GM19023 (cell line): ENCODE data around the gene GRK4.
A peak's percentile ranks its signal among the peaks of the same experiment; 100 is the strongest.
"Not testable (repeated sequence)": the region's sequence is repeated elsewhere in the genome, so short reads cannot be mapped to it uniquely, and the experiment has no call there.

Experiments
- ATAC-seq: cut with Tn5 transposase; IDR thresholded peaks from one replicate; pipeline ENCODE4 v1.9.1; 2021; ENCODE audit warnings: mild to moderate bottlenecking, moderate library complexity; ENCODE audit not compliant: unreplicated experiment

The GRK4 gene

GRCh38 chr4:2930758-2931511, 32.4 kb upstream of the GRK4 start:
- ATAC-seq: no peak

- peak; percentile 31 for ATAC-seq
Measured at GRCh38 chr4:2931512-2932301, 31.7 kb upstream of the GRK4 start.

GRCh38 chr4:2932321-2932950, 30.9 kb upstream of the GRK4 start:
- ATAC-seq: no peak

GRCh38 chr4:2932951-2933565, 30.3 kb upstream of the GRK4 start:
- ATAC-seq: no peak

- ATAC-seq: no peak
Measured at GRCh38 chr4:2933566-2934076, 29.8 kb upstream of the GRK4 start.

GRCh38 chr4:2934077-2934812, 29.1 kb upstream of the GRK4 start:
- ATAC-seq: no peak

- ATAC-seq: peak; percentile 56
Measured at GRCh38 chr4:2934813-2935761, 28.3 kb upstream of the GRK4 start.

GRCh38 chr4:2935762-2936743, 27.3 kb upstream of the GRK4 start:
- no peak for ATAC-seq

GRCh38 chr4:2936773-2937145, 26.6 kb upstream of the GRK4 start:
- no peak for ATAC-seq

- no peak for ATAC-seq
Measured at GRCh38 chr4:2937146-2937857, 26.1 kb upstream of the GRK4 start.

GRCh38 chr4:2937986-2938385, 25.4 kb upstream of the GRK4 start:
- ATAC-seq: no peak

GRCh38 chr4:2938411-2938810, 25.0 kb upstream of the GRK4 start:
- not testable (repeated sequence) for ATAC-seq

- no peak for ATAC-seq
Measured at GRCh38 chr4:2938906-2939305, 24.5 kb upstream of the GRK4 start.

- ATAC-seq: no peak
Measured at GRCh38 chr4:2939383-2940243, 23.8 kb upstream of the GRK4 start.

GRCh38 chr4:2940267-2941137, 22.9 kb upstream of the GRK4 start:
- no peak for ATAC-seq
